ELF-1 (cell line): ENCODE results near the gene DLX1.

Source experiments
- DNase-seq: peaks from one replicate; pipeline ENCODE4 v3.0.0-alpha.2; 2016; ENCODE audit warnings: low read depth, low spot score

DLX1 gene

DNA sequence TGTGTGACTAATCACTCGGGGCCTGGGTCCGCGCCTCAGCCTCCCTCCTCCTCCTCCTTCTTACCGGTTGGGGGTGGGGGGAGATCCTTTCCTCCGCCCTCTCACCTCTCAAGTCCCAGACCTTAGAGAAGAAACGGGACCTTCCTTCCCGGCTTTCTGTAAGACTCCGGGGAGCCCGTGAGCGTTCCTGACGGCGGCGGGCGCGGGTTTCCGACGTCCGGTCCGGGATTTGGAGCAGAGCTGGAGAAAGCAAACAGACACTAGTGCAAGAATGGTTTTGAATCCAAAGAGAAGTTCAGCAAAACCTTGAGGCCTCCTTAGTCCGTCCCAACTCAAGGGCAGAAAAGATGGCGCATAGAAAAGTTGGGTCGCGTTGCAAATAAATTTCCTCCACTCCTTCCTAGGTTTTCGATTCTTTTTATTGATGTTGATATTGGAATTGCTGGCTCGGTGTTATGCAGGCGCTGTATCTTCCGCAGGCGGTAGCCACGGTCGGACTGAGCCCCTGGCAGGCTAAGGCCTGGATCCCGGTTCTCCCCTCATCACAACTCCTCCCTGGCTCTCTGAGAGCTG is 2.0 kb downstream of the DLX1 start:
- DNase-seq = no peak

DNA sequence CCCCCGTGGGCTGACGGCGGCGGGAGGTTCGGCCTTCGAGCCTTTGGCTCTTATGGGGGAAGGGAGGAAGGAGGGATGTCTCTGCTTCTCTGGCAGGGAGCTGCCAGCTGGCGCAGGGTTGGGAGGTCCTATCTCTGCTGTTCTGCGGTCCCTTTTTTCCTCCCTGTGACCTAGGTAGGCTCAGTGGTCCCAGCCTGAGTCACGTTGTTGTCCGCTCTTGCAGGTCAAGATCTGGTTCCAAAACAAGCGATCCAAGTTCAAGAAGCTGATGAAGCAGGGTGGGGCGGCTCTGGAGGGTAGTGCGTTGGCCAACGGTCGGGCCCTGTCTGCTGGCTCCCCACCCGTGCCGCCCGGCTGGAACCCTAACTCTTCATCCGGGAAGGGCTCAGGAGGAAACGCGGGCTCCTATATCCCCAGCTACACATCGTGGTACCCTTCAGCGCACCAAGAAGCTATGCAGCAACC is 2.5 kb downstream of the DLX1 start:
- peak; percentile 54 for DNase-seq

- DNase-seq = peak; percentile 65
Observed at GRCh38 chr2:172088245-172089004, 3.1 kb downstream of the DLX1 start.

GRCh38 chr2:172089005-172089504 is 3.7 kb downstream of the DLX1 start:
- no peak for DNase-seq

DNA sequence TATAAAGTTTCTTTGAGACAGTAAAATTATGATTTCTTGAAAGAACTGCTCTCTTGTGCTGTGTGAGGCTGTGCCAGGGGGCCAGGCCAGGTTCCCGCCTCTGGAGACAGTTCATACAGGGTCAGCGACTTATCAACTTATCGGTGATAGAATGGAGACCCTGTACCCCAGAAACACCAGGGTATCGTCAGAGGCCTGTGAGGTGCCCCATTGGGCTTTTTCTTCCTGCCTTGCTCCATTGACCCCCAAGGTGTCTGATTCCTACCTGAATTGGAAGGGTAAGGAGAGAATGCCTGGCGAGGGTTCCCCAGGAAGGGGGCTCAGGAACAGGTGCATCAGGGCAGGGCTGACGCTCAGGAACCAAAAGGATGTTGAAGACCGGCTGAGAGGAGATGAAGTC is 4.3 kb downstream of the DLX1 start:
- no peak for DNase-seq

DNA sequence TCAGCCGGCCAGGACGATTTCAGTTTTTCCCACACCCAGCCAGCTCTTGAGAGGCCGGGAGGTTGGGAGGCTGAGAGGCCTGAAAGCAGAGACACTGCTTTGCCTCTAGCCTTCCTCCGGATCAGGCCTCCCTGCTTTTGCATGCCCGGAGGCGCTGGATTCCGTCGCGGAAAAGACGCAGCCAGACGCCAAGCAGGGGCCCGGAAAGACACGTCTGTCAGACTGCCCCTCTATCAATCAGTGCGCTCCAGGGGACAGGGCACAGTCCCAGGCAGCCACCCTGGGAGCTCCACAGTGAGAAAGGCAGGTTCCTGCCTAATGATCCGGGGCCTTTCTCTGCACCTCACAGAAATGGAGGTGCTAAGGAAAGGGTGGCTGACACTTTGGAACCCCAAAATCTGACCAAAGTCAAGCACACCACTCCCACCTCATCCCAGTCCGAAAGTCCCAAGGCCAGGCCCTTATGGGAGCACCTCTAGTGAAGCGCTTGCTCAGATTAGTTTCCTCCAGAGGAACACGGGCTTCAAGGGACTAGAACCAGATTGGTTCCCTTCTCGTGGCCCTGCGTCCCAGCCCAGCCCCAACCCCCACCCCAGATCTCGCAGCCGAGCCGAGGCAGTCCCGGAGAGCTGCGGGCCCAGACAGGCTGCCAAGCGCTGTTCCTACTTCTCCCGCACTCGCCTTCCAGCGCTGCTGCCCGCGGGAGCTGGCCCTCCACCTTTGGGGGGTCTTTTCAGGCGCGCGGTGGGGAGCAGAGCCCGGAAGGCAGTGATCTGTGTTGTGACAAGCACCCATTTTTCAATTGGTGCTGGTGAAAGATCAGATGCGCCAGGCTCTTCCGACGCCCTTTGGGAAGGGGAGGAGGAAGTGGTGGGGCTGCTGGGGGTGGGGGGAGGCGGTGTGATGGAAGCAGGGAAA is 5.0 kb downstream of the DLX1 start:
- peak; percentile 94 for DNase-seq

- peak; percentile 18 for DNase-seq
Observed at GRCh38 chr2:172091000-172091641, 5.8 kb downstream of the DLX1 start.

DNA sequence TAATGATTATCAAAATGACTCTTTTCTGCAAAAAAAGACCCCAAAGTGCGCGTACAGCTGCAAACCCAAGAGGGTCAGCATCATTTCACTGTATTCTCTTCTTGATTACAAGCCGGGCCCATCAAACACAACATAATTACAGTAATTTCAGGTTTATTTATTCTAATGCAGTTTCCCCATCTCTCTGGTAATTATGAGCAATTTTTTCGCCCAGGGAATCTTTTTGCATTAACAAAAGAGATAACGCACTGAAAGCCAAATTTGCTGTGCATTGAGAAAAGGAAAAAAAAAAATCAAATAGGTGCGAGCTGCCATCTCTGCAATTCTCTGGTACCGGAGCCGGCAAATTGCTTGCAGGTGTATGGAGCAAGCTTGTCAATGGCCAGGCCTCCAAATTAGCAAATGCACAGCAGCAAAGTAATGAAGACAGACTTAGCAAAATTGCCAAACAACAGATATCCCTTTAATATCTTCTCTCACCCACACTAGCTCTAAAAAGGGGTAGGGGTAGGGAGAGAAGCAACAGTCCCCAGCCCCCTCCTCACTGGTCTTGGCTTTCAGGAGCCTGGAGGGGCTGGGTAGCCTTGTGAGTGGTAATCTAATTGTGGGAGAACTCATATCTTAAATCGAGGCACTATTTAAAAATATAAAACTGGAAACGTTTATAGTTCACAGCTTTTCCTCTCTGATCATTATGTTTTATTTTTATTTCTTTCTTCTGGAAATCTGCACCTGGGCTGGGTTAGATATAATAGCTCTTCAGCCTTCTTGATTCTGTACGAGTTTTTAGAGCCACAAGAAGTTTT is 6.7 kb downstream of the DLX1 start:
- DNase-seq = peak; percentile 14

GRCh38 chr2:172092716-172093415 is 7.6 kb downstream of the DLX1 start:
- DNase-seq = peak; percentile 18

DNA sequence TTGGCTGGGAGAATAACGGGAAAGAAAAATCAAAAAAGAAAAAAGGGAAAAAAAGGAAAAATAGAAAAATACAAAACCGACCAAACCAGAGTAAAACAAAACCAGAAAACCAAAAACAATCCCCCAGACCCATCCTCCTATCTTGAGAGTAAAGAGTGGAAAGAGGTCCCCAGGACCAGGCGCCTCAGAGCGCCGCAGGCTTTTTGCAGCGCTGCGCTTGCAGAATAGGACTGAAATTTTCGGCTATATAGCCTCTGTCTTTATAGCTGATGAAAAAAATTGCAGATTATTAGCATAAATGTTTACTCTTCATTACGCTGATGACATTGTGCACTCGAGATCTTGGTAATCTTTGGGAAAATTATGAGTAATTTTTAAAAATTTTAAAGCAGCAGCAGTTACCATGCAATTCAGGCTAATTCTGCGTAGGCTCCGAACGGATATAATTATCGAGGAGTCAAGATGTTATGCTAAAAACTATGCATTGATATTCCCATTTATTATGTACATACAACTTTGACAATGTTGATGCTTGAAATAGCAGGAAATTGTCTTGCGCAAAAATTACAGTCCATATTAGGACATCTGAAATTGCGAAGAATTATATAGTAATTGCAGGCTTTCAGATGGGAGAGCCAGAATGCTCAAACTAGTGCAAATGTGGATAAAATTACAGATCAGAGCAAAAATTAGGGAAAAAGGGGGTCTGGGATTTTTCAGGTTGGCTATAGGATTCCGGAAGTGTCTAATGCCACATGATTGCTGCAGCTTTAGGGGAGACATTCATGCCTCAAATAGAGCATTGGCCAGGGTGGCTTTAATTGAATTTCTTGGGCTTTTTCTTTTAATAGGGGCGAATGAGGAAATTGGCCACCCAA is 8.3 kb downstream of the DLX1 start:
- DNase-seq = peak; percentile 17

DNA sequence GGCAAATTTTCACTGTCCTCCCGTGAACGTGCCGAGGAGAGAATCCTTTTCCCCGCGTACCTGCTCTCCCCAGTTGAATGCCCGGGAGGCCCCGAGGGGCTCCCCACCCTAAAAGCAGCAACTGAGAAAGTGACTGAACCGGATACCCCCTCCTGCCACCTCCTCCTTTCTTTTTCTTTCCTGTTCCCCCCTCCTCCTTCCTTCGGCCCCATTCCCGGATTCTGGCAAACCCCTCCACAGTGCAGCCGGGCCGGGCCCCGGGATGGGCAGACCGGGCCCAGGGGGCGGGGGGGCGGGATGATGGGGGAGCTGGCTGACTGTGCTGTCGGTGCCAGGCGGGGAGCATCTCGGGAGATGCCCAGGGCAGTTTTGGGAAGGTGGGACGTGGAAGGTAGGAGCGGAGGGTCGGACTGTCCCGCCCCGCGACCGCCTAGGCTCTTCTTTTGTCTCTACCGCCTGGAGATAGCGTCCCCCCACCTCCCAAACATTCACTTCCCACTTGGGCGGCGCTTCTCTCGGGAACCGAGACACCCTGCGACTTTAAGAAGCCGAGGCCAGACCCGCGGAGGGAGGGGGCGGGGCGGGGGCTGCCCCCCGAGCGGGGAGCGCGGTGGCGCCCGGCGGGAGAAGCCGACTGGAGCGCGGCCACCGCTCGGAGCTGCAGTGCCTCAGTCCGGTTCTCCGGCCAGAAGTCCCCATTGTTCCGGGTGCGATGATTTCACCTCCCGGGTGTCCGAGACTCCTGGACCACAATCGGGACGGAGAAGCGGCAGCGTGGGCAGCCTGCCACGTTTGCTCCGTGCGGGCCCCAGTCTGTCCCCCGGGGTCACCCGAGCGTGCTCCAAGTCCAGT is 9.2 kb downstream of the DLX1 start:
- peak; percentile 5 for DNase-seq

DNA sequence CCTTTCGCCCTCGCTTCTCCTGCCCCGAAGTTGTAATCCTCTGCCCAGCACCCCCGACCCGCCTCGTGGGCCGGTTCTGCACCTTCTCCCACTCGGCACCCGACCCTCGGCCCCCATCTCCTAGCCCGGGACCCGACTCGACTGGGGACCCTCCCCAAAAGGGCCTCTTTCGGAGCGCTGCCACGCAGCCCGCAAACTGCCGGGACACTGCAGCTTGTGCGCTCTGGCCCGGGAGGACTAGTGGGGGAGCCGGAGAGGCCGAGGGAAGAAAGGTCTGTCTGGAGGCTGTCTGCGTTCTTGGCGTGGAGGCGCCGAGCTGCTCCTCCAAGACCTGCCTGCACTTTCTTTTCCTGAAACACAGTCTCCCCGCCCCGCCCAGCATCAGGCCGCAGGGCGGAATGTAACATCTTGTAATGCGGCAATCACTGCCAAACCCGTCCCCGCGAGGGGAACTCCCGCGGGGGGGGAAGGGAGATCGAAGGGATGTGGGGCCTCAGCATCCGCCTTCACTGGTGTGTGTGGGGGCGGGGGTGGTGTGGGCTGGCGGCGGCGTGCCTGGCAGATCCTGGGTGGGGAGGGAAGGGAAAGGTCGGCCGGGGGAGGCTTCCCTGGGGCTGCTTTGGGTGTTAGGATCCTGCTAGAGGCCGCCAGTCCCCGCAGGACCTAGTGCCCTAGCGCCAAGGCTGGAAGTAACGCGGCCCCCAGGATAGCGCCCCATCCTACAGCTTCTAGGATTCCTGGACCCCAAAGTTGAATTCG is 10.0 kb downstream of the DLX1 start:
- DNase-seq = peak; percentile 93

DNA sequence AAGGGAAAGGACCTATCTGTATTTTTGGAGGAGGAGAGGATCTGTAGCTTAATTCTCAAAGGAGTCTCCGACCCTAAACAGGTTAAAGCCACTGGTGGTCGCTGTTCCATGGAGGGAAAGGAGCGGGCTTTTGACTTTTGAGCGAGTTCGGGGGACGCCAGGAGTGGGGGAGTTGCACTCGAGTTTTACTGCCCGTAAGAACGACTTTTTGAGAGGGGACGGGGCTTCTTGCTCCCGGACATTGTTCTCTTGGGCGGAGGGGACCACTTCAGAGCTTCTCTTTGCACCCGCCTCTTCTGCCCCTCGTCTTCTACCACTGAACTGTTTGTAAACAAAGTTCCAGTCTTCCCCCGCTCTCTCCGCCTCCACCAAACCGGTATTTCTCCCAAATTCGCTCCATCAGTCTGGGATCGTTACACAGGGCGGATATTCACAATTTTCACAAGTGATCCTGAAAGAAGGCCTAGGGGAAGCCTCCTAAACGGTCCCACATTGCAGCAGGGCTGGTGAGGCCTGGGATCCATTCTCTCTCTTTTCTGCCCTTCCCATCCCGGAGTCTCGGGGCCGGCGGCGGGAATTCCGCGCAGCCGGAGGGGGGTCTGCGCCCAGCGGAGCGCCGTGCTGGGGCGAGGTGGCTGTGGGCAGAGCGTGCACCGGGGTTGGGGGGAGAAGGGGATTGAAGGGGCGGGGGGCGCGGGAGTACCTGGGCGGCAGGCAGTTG is 10.8 kb downstream of the DLX1 start:
- peak; percentile 71 for DNase-seq

- DNase-seq = peak; percentile 84
Observed at GRCh38 chr2:172096626-172097547, 11.6 kb downstream of the DLX1 start.

- DNase-seq = no peak
Observed at GRCh38 chr2:172097557-172098131, 12.3 kb downstream of the DLX1 start.
